OCI-LY3 (cell line): Measurements from ENCODE around the gene STARD13.

Experiments used
- H2AFZ ChIP-seq: fragments of 200-600, 300-600 bp; shearing (Covaris generic); 2 replicates; pipeline ENCODE4 v1.6.0; 2014; ENCODE audit warnings: antibody characterized with exemption, low read depth, low read length
- H3K27ac ChIP-seq: fragments of 200-600, 300-600 bp; sonication (generic); 2 replicates; pipeline ENCODE4 v1.5.1; 2014; ENCODE audit warnings: mild to moderate bottlenecking, low read length, moderate library complexity, mixed read lengths
- H3K27me3 ChIP-seq: fragments of 200-600, 300-600 bp; sonication (generic); 2 replicates; pipeline ENCODE4 v1.6.1; 2014; ENCODE audit warnings: low read depth, low read length, mixed read lengths
- H3K36me3 ChIP-seq: fragments of 200-600, 300-600 bp; sonication (generic); replicated peaks from 2 replicates; pipeline ENCODE3; 2014; ENCODE audit warnings: low read depth, low read length, mixed read lengths
- H3K4me1 ChIP-seq: fragments of 300-600, 200-600 bp; sonication (generic); 2 replicates; pipeline ENCODE4 v1.6.1; 2014; ENCODE audit warnings: low read length, mixed read lengths
- H3K4me2 ChIP-seq: fragments of 200-600, 300-600 bp; sonication (generic); 2 replicates; pipeline ENCODE4 v1.6.1; 2014; ENCODE audit warnings: low read length, mixed read lengths
- H3K4me3 ChIP-seq: fragments of 300-600, 200-600 bp; sonication (generic); 2 replicates; pipeline ENCODE4 v1.5.1; 2014; ENCODE audit warnings: antibody characterized with exemption, mild to moderate bottlenecking, low read length, moderate library complexity
- H3K79me2 ChIP-seq: fragments of 300-600, 200-600 bp; shearing (Covaris generic); 2 replicates; pipeline ENCODE4 v1.6.1; 2014; ENCODE audit warnings: mild to moderate bottlenecking, low read length, mixed read lengths
- H3K9ac ChIP-seq: fragments of 300-600, 200-600 bp; shearing (Covaris generic); 2 replicates; pipeline ENCODE4 v1.6.0; 2014; ENCODE audit warnings: mild to moderate bottlenecking, low read length, moderate library complexity
- H3K9me3 ChIP-seq: fragments of 200-600, 300-600 bp; shearing (Covaris generic); 2 replicates; pipeline ENCODE4 v1.6.1; 2014; ENCODE audit warnings: low read length, mixed read lengths; ENCODE audit not compliant: insufficient read depth
- H4K20me1 ChIP-seq: fragments of 200-600, 300-600 bp; sonication (generic); 2 replicates; pipeline ENCODE4 v1.6.1; 2016; ENCODE audit warnings: low read length, mixed read lengths; ENCODE audit not compliant: insufficient read depth
- EZH2phosphoT487 ChIP-seq: fragments of 200-600 bp; shearing (Covaris generic); IDR thresholded peaks from 2 replicates; pipeline ENCODE4 v1.6.1; 2018; ENCODE audit warnings: antibody characterized with exemption, mixed run types, low read depth
- TF ChIP-seq, protein P1 (sequence below): fragments of 200-600, 300-600 bp; sonication (generic); IDR thresholded peaks from 2 replicates; pipeline ENCODE4 v1.5.1; 2014; ENCODE audit warnings: antibody characterized with exemption, low read length, low read depth

Gene STARD13

DNA sequence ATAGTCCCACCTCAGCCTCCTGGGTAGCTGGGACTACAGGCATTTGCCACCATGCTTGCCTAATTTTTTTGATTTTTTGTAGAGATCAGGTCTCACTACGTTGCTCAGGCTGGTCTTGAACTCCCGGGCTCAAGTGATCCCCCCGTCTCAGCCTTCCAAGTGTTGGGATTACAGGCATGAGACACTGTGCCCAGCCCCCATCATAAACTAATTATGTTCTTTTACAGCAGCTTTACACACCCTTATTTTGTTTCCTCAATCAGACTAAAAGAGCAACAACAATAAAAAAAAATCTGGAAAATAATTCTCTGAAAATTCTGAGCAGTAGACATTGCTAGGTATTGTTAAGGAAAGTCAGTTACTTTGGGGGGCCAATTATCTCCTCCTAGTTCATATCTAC is 35.7 kb downstream of the STARD13 start:
- no peaks in the 10 kb centered on the region for H3K9me3 ChIP-seq
- H3K27ac ChIP-seq = no peak overlapping the region
- H3K4me1 ChIP-seq = peaks cover 5% of the 10 kb centered on the region; the same call in 1 of the 2 replicates
- H3K79me2 ChIP-seq = no peaks in the 10 kb centered on the region
- H3K36me3 ChIP-seq = no peaks in the 10 kb centered on the region
- H3K9ac ChIP-seq = no peak overlapping the region
- H3K4me3 ChIP-seq = no peak overlapping the region
- no peak for TF ChIP-seq EZH2phosphoT487
- TF ChIP-seq, protein P1, sequence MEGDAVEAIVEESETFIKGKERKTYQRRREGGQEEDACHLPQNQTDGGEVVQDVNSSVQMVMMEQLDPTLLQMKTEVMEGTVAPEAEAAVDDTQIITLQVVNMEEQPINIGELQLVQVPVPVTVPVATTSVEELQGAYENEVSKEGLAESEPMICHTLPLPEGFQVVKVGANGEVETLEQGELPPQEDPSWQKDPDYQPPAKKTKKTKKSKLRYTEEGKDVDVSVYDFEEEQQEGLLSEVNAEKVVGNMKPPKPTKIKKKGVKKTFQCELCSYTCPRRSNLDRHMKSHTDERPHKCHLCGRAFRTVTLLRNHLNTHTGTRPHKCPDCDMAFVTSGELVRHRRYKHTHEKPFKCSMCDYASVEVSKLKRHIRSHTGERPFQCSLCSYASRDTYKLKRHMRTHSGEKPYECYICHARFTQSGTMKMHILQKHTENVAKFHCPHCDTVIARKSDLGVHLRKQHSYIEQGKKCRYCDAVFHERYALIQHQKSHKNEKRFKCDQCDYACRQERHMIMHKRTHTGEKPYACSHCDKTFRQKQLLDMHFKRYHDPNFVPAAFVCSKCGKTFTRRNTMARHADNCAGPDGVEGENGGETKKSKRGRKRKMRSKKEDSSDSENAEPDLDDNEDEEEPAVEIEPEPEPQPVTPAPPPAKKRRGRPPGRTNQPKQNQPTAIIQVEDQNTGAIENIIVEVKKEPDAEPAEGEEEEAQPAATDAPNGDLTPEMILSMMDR = no peak
- no peak overlapping the region for H3K4me2 ChIP-seq
- no peaks in the 10 kb centered on the region for H3K27me3 ChIP-seq
- no peak overlapping the region for H2AFZ ChIP-seq
- no peaks in the 10 kb centered on the region for H4K20me1 ChIP-seq

DNA sequence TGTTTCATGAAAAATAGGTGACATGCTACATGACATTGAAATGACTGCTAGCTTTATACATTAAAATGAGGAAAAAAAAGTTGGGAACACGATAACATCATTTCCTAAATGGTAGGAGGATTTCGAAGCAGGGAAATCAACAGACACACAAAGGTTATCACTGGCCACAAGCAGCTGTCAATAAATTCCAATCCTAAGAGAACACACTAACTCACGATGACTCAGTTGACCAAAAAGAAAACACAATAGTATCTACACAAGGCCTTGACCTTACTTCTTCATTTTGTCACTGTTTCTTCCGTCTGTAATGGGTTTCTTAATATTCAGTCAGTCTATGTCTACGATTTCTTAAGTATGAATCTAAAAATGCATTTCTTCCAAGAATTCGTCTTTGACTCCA is 36.5 kb downstream of the STARD13 start:
- Histone ChIP-seq H3K4me3 (no peak overlapping the region), H3K9me3 (no peaks in the 10 kb centered on the region), H4K20me1 (no peaks in the 10 kb centered on the region), H3K79me2 (no peaks in the 10 kb centered on the region), H3K4me1 (peaks cover 5% of the 10 kb centered on the region; the same call in 1 of the 2 replicates), H3K9ac (no peak overlapping the region), H3K36me3 (no peaks in the 10 kb centered on the region), H3K4me2 (no peak overlapping the region), H3K27me3 (no peaks in the 10 kb centered on the region), H3K27ac (no peak overlapping the region), H2AFZ (no peak overlapping the region)
- TF ChIP-seq EZH2phosphoT487 = no peak
- TF ChIP-seq, protein P1 = no peak

DNA sequence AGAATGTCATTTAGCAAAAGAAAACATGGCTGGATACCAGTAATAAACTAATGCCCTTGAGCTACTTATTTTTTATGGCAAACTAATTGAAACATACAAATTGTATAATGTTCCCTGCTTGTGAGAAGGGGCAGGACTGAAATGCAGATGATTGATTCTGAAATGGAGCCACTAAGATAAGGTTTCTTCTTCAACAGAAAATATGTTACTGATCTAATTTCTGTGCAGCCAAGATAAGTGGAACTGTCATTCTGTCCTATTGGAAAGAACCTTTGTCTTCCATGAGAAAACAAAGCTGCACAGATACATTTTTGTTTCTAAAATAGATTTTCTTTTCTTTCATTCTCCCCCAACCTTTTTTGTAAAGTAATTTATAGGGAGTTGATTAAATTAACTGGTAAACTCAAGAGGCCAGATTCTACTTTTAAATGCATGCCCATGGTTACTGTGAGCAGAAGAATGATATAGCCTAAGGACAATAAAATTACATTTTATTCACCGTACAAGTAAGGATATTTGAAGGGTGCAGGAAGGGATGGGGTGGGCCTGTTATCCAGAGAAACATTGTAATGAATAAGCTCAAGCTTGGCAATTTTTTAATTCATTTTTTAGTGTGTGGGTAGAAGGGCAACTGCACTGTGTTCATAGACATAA is 39.9 kb downstream of the STARD13 start:
- H3K9ac ChIP-seq = no peak overlapping the region
- no peaks in the 10 kb centered on the region for H3K79me2 ChIP-seq
- no peak overlapping the region for H3K4me2 ChIP-seq
- no peaks in the 10 kb centered on the region for H3K9me3 ChIP-seq
- no peaks in the 10 kb centered on the region for H4K20me1 ChIP-seq
- H3K27ac ChIP-seq = no peak overlapping the region
- H3K4me3 ChIP-seq = no peak overlapping the region
- H3K4me1 ChIP-seq = no peaks in the 10 kb centered on the region
- H3K36me3 ChIP-seq = no peaks in the 10 kb centered on the region
- no peak for TF ChIP-seq EZH2phosphoT487
- TF ChIP-seq, protein P1 = no peak
- H3K27me3 ChIP-seq = no peaks in the 10 kb centered on the region
- H2AFZ ChIP-seq = no peak overlapping the region

DNA sequence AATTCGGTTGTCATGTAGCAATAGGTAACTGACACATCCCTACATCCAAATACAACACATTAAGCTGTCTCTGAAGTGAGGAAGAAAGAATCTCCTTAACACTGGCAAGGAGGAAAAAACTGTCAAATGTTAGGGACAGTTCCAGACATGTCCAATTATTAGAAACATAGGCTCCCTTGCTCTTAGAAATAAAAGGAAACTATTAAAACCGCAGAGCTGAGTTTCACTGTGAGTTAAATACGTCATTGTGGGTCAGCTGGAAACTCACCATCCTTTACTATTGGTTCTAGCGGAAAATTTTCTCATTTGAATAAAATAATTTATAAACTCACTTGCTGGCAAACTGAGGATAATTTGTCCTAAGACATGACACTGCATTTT is 40.7 kb downstream of the STARD13 start:
- H3K4me1 ChIP-seq = no peaks in the 10 kb centered on the region
- TF ChIP-seq, protein P1 = no peak
- no peak for TF ChIP-seq EZH2phosphoT487
- no peaks in the 10 kb centered on the region for H3K9me3 ChIP-seq
- H3K36me3 ChIP-seq = no peaks in the 10 kb centered on the region
- no peak overlapping the region for H3K27ac ChIP-seq
- no peaks in the 10 kb centered on the region for H3K27me3 ChIP-seq
- H4K20me1 ChIP-seq = no peaks in the 10 kb centered on the region
- H3K79me2 ChIP-seq = no peaks in the 10 kb centered on the region
- no peak overlapping the region for H3K4me3 ChIP-seq
- no peak overlapping the region for H2AFZ ChIP-seq
- no peak overlapping the region for H3K9ac ChIP-seq
- H3K4me2 ChIP-seq = no peak overlapping the region
